GM12891 (cell line): ENCODE data around the gene TPI1.

Source experiments
- POLR2A ChIP-seq: IDR thresholded peaks from 2 replicates; pipeline ENCODE4 v1.6.1; 2011; ENCODE audit warnings: low read depth, low read length, control low read depth
- POLR2AphosphoS5 ChIP-seq: IDR thresholded peaks from 2 replicates; pipeline ENCODE4 v1.6.1; 2011; ENCODE audit warnings: low read depth, low read length, control low read depth
- POU2F2 ChIP-seq: IDR thresholded peaks from 2 replicates; pipeline ENCODE4 v1.6.1; 2011; ENCODE audit warnings: low read depth, mild to moderate bottlenecking, control low read depth, low read length, moderate library complexity
- SPI1 ChIP-seq: IDR thresholded peaks from 2 replicates; pipeline ENCODE4 v1.6.1; 2011; ENCODE audit warnings: low read depth, low read length, control low read depth

GRCh38 chr12:6830286-6830890 lies 36.9 kb upstream of the TPI1 start:
- TF ChIP-seq POLR2A (no peak), POLR2AphosphoS5 (no peak), SPI1 (no peak), POU2F2 (no peak)
